DMS 273 treated with DMSO at 0.1 percent for 48 hours (cell line): ENCODE measurements around the gene RBM33.
"Not testable (repeated sequence)": the region's sequence is repeated elsewhere in the genome, so short reads cannot be mapped to it uniquely, and the experiment has no call there.

Source experiments
- DNase-seq: peaks from one replicate; lab custom pipeline; 2025; lab: John Stamatoyannopoulos, UW

Gene RBM33

GRCh38 chr7:155809947-155810769 is 165.7 kb downstream of the RBM33 start:
- no peak for DNase-seq

- no peak for DNase-seq
These were observed 166.5 kb downstream of the RBM33 start for GRCh38 chr7:155810770-155811559.

GRCh38 chr7:155811560-155811894 is 167.1 kb downstream of the RBM33 start:
- no peak for DNase-seq

- DNase-seq: no peak
These were observed 167.7 kb downstream of the RBM33 start, which contains the start of gene SHH for GRCh38 chr7:155811895-155812761. Gene SHH, minus strand, starts transcription at chr7:155812463. Its CDS starts 341 bp downstream, at chr7:155812122.

- DNase-seq: no peak
These were observed 168.7 kb downstream of the RBM33 start for GRCh38 chr7:155813125-155813524.

- no peak for DNase-seq
These were observed 169.3 kb downstream of the RBM33 start for GRCh38 chr7:155813546-155814315.

GRCh38 chr7:155814316-155815276 is 170.1 kb downstream of the RBM33 start:
- no peak for DNase-seq

- no peak for DNase-seq
These were observed 171.1 kb downstream of the RBM33 start for GRCh38 chr7:155815332-155816191.

GRCh38 chr7:155816192-155816508 is 171.7 kb downstream of the RBM33 start:
- DNase-seq: no peak

- no peak for DNase-seq
These were observed 172.5 kb downstream of the RBM33 start for GRCh38 chr7:155816996-155817395.

GRCh38 chr7:155817515-155817914 is 173.1 kb downstream of the RBM33 start:
- DNase-seq: not testable (repeated sequence)

- DNase-seq: no peak
These were observed 173.8 kb downstream of the RBM33 start for GRCh38 chr7:155818154-155818819.

- no peak for DNase-seq
These were observed 174.3 kb downstream of the RBM33 start for GRCh38 chr7:155818820-155819168.

GRCh38 chr7:155819186-155819585 is 174.7 kb downstream of the RBM33 start:
- no peak for DNase-seq

GRCh38 chr7:155820246-155820645 is 175.8 kb downstream of the RBM33 start:
- no peak for DNase-seq

GRCh38 chr7:155820788-155821187 is 176.3 kb downstream of the RBM33 start:
- DNase-seq: no peak

GRCh38 chr7:155821851-155822250 is 177.4 kb downstream of the RBM33 start:
- no peak for DNase-seq

GRCh38 chr7:155824227-155824886 is 179.9 kb downstream of the RBM33 start:
- DNase-seq: no peak
